ENCODE measurements around the gene TSC2. TPM values are rescaled to one million over a fixed set of nuclear protein-coding genes. Genes with fewer than 3 reads are reported as not detected.

Gene TSC2
- total RNA-seq, 3 donors from 2014 or later = 41.6 to 52.4 (median 48.9) TPM

- Histone ChIP-seq H3K4me3 (peak overlapping the region in 1 of 3 donors; percentile 87), H3K4me1 (peaks cover 13 to 30% of the 10 kb centered on the region in 2 donors), H3K9me3 (no peaks in the 10 kb centered on the region), H3K36me3 (peaks cover 4% of the 10 kb centered on the region), H3K27ac (peak overlapping the region; percentile 59 to 92), H3K27me3 (no peaks in the 10 kb centered on the region)
- intact Hi-C loops (cut with DNase I; ENCODE audit: low total_unique reads) = loop anchor here (5.0 kb wide), 1 partner anchor 1800 kb away; no protein-coding TSS in a partner anchor
- TF ChIP-seq CTCF (IDR thresholded peaks at IDR 0.05) (no peak), POLR2A (IDR thresholded peaks at IDR 0.05) (no peak), POLR2AphosphoS5 (IDR thresholded peaks at IDR 0.05) (no peak)
- DNase-seq (ENCODE audit: low spot score in 2 of 2) = no peak
Measured at GRCh38 chr16:2007081-2007836, 40.5 kb upstream of the TSC2 start.

- TF ChIP-seq CTCF (IDR thresholded peaks at IDR 0.05) (no peak), POLR2AphosphoS5 (IDR thresholded peaks at IDR 0.05) (peak; percentile 26 to 55 (median 53)), POLR2A (IDR thresholded peaks at IDR 0.05) (no peak)
- intact Hi-C loops (cut with DNase I; ENCODE audit: low total_unique reads) = loop anchor here (5.0 kb wide), 1 partner anchor 1801 kb away; no protein-coding TSS in a partner anchor
- no peaks in the 10 kb centered on the region for H3K36me3 ChIP-seq
- H3K27ac ChIP-seq = peak overlapping the region; percentile 59 to 92
- H3K9me3 ChIP-seq = no peaks in the 10 kb centered on the region
- peak overlapping the region; percentile 87 to 96 (median 87) for H3K4me3 ChIP-seq
- H3K4me1 ChIP-seq = peaks cover 13 to 30% of the 10 kb centered on the region in 2 donors
- no peaks in the 10 kb centered on the region for H3K27me3 ChIP-seq
- DNase-seq (ENCODE audit: low spot score in 2 of 2) = peak in 1 of 2 donors; percentile 75
Measured at GRCh38 chr16:2008009-2008526, 39.7 kb upstream of the TSC2 start.

DNA sequence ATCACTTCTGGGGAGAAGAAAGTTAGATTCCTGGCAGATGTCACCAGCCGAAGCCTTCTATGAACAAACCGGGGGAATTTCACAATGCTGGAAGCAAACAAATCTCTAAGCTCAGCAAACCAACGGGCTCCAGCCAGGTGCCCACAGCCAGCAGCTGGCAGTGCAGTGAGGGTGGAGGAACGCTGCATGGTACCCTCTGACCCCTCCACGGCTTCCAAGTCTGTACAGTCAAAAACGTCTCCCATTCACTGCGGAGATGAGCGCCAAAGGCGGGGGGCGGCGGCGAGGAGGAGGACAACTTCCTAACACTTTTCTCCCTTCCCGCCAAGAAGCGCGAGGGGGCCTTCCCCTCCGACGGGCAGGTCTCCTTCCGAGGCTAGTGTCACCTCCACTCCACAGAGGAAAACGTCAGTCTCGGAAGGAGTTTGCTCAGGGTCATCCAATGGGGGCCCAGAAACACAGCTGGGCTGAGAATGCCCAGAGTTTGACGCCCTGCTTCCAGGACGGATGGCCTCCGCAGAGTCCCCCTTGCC, 39.1 kb upstream of the TSC2 start:
- Histone ChIP-seq H3K27me3 (no peaks in the 10 kb centered on the region), H3K36me3 (no peaks in the 10 kb centered on the region), H3K27ac (peak overlapping the region; percentile 92 to 97), H3K4me3 (peak overlapping the region; percentile 87 to 96 (median 87)), H3K9me3 (no peaks in the 10 kb centered on the region), H3K4me1 (peaks cover 13 to 30% of the 10 kb centered on the region in 2 donors)
- intact Hi-C loops (cut with DNase I; ENCODE audit: low total_unique reads) = loop anchor here (5.0 kb wide), 1 partner anchor 1801 kb away; no protein-coding TSS in a partner anchor
- no peak for DNase-seq (ENCODE audit: low spot score in 2 of 2)
- TF ChIP-seq POLR2A (IDR thresholded peaks at IDR 0.05) (no peak), POLR2AphosphoS5 (IDR thresholded peaks at IDR 0.05) (no peak), CTCF (IDR thresholded peaks at IDR 0.05) (no peak)

DNA sequence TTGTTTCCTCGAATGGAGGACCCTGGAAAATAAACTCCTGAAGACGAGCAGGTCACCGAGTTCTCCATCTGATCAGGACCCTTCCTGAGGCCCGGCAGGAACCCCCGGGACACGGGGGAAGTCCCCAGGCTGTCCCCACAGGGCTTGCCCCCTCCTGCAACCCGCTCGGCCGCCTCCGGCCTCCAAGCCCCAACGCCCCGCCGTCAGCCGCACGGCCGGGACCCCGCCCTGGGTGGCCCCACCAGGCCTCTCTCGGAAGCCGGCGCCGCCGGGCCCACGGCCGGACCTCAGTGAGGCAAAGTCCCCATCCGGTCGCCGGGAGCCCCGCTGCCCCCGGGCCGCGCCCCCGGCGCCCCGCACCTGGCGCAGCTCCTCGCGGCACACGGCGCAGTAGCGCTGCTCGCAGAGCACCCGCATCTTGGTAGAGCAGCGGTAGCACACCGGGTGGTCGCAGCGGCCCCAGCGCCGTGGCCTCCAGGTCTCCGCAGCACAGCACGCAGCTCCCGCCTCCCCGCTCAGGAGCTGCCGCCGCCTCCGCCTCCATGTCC, 38.5 kb upstream of the TSC2 start:
- H3K4me1 ChIP-seq = peaks cover 11 to 26% of the 10 kb centered on the region in 2 donors
- H3K27me3 ChIP-seq = no peaks in the 10 kb centered on the region
- TF ChIP-seq POLR2AphosphoS5 (IDR thresholded peaks at IDR 0.05) (no peak), CTCF (IDR thresholded peaks at IDR 0.05) (no peak), POLR2A (IDR thresholded peaks at IDR 0.05) (no peak)
- DNase-seq (ENCODE audit: low spot score in 2 of 2) = no peak
- intact Hi-C loops (cut with DNase I; ENCODE audit: low total_unique reads) = loop anchor here (5.0 kb wide), 1 partner anchor 1802 kb away; no protein-coding TSS in a partner anchor
- no peaks in the 10 kb centered on the region for H3K36me3 ChIP-seq
- peak overlapping the region; percentile 92 to 97 for H3K27ac ChIP-seq
- no peaks in the 10 kb centered on the region for H3K9me3 ChIP-seq
- H3K4me3 ChIP-seq = peak overlapping the region; percentile 87 to 96 (median 87)

Data from breast epithelium (tissue), 4 donors.